Measurements from ENCODE around the gene SBF2.

Gene SBF2

DNA sequence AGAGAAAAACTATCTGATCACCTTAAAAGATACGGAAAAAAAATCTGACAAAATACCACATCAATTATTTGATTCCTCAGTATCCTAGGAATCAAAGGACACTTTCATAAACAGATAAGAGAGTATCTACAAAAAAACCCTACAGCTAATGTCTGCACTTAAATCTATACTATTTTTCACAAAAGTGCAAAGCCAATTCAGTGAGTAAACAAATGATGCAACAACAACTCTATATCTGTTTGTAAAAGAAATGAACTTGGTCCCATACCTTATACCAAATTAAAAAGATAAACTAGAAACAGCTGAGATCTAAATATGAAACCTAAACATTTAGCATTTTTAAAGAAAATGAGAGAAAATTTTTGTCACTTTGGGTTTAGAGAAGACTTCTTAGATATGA lies 366.3 kb downstream of the SBF2 start:
- TF ChIP-seq, protein P1, sequence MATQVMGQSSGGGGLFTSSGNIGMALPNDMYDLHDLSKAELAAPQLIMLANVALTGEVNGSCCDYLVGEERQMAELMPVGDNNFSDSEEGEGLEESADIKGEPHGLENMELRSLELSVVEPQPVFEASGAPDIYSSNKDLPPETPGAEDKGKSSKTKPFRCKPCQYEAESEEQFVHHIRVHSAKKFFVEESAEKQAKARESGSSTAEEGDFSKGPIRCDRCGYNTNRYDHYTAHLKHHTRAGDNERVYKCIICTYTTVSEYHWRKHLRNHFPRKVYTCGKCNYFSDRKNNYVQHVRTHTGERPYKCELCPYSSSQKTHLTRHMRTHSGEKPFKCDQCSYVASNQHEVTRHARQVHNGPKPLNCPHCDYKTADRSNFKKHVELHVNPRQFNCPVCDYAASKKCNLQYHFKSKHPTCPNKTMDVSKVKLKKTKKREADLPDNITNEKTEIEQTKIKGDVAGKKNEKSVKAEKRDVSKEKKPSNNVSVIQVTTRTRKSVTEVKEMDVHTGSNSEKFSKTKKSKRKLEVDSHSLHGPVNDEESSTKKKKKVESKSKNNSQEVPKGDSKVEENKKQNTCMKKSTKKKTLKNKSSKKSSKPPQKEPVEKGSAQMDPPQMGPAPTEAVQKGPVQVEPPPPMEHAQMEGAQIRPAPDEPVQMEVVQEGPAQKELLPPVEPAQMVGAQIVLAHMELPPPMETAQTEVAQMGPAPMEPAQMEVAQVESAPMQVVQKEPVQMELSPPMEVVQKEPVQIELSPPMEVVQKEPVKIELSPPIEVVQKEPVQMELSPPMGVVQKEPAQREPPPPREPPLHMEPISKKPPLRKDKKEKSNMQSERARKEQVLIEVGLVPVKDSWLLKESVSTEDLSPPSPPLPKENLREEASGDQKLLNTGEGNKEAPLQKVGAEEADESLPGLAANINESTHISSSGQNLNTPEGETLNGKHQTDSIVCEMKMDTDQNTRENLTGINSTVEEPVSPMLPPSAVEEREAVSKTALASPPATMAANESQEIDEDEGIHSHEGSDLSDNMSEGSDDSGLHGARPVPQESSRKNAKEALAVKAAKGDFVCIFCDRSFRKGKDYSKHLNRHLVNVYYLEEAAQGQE (IDR thresholded peaks at IDR 0.05; ENCODE audit: insufficient replicate concordance, low read depth): no peak
- TF ChIP-seq, protein P2, sequence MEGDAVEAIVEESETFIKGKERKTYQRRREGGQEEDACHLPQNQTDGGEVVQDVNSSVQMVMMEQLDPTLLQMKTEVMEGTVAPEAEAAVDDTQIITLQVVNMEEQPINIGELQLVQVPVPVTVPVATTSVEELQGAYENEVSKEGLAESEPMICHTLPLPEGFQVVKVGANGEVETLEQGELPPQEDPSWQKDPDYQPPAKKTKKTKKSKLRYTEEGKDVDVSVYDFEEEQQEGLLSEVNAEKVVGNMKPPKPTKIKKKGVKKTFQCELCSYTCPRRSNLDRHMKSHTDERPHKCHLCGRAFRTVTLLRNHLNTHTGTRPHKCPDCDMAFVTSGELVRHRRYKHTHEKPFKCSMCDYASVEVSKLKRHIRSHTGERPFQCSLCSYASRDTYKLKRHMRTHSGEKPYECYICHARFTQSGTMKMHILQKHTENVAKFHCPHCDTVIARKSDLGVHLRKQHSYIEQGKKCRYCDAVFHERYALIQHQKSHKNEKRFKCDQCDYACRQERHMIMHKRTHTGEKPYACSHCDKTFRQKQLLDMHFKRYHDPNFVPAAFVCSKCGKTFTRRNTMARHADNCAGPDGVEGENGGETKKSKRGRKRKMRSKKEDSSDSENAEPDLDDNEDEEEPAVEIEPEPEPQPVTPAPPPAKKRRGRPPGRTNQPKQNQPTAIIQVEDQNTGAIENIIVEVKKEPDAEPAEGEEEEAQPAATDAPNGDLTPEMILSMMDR (IDR thresholded peaks at IDR 0.05; ENCODE audit: insufficient read depth, low read length): no peak
- TF ChIP-seq SPI1 (IDR thresholded peaks at IDR 0.05; ENCODE audit: borderline replicate concordance, low read depth) (no peak), GABPA (IDR thresholded peaks at IDR 0.05; ENCODE audit: low read depth) (no peak), POLR2AphosphoS5 (IDR thresholded peaks at IDR 0.05; ENCODE audit: low read depth) (no peak)
- DNase-seq (ENCODE audit: low read depth in 1 of 2, low spot score in 1 of 2): no peak
- no peak overlapping the region for H3K4me3 ChIP-seq (replicated peaks; ENCODE audit: insufficient read depth, low read length)
- H3K27ac ChIP-seq (replicated peaks): no peak overlapping the region
- no peaks in the 10 kb centered on the region for H3K27me3 ChIP-seq (ENCODE audit: insufficient read depth, poor library complexity, severe bottlenecking)

DNA sequence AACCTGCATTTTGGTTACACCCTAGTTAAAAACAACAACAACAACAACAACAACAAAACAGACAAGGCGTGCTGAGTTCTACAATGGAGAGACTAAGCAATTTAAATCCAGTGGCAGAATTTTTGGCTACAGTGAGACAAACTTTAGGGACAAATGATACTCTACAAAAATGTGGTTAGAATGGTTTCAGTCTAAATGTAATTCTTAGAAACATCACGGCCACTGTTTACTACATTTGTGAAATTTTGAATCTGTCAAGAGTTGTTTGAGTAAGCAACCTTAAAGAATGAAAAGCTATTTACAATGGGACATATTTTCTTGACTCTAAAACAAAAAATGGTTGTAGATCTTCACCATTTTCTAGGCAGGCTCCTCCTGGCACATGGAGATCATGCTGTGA lies 370.7 kb downstream of the SBF2 start:
- Histone ChIP-seq H3K4me3 (replicated peaks; ENCODE audit: insufficient read depth, low read length) (no peak overlapping the region), H3K27ac (replicated peaks) (no peak overlapping the region), H3K27me3 (ENCODE audit: insufficient read depth, poor library complexity, severe bottlenecking) (no peaks in the 10 kb centered on the region)
- no peak for DNase-seq (ENCODE audit: low read depth in 1 of 2, low spot score in 1 of 2)
- TF ChIP-seq, protein P2 (IDR thresholded peaks at IDR 0.05; ENCODE audit: insufficient read depth, low read length): no peak
- TF ChIP-seq SPI1 (IDR thresholded peaks at IDR 0.05; ENCODE audit: borderline replicate concordance, low read depth): no peak
- TF ChIP-seq GABPA (IDR thresholded peaks at IDR 0.05; ENCODE audit: low read depth): no peak
- TF ChIP-seq POLR2AphosphoS5 (IDR thresholded peaks at IDR 0.05; ENCODE audit: low read depth): no peak
- TF ChIP-seq, protein P1 (IDR thresholded peaks at IDR 0.05; ENCODE audit: insufficient replicate concordance, low read depth): no peak

DNA sequence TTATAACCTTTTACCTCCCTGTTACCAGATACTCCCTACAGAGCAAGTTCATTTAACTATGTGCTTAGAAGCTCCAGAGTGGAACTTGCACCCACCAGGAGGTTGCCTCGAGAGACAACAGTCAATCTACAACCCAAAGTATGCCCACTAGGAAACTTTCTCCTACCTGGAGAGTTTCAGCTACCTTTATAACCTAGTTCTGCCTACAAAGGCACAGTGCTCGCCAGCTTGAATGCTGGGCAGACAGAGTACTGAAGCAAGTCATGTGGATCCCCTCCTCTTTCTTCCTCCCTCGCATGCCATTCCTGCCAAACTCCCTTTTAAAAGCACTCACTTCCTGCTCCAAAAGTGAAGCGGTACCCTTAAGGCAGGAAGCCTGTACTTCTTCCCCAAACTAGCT lies 371.2 kb downstream of the SBF2 start:
- Histone ChIP-seq H3K27me3 (ENCODE audit: insufficient read depth, poor library complexity, severe bottlenecking) (no peaks in the 10 kb centered on the region), H3K4me3 (replicated peaks; ENCODE audit: insufficient read depth, low read length) (no peak overlapping the region), H3K27ac (replicated peaks) (no peak overlapping the region)
- DNase-seq (ENCODE audit: low read depth in 1 of 2, low spot score in 1 of 2): no peak
- no peak for TF ChIP-seq SPI1 (IDR thresholded peaks at IDR 0.05; ENCODE audit: borderline replicate concordance, low read depth)

DNA sequence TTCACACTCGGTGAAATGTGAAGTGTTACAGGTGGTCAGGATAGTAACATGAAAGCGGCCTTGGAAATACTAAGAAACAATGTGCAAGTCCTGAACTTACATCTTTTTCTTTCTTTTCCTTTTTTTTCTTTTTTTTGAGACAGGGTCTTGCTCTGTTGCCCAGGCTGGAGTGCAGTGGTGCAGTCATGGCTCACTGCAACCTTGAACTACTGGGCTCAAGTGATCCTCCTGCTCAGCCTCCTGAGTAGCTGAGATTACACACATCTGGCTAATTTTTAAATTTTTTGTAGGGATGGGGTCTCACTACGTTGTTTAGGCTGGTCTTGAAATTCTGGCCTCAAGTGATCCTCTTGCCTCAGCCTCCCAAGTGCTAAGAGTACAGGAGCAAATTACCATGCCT lies 377.5 kb downstream of the SBF2 start:
- H3K27ac ChIP-seq (replicated peaks): no peak overlapping the region

More for the DNA sequence above, 377.5 kb downstream of the SBF2 start:
- TF ChIP-seq, protein P1 (IDR thresholded peaks at IDR 0.05; ENCODE audit: insufficient replicate concordance, low read depth): no peak
- TF ChIP-seq SPI1 (IDR thresholded peaks at IDR 0.05; ENCODE audit: borderline replicate concordance, low read depth): no peak
- TF ChIP-seq GABPA (IDR thresholded peaks at IDR 0.05; ENCODE audit: low read depth): no peak
- Histone ChIP-seq H3K27me3 (ENCODE audit: insufficient read depth, poor library complexity, severe bottlenecking) (no peaks in the 10 kb centered on the region), H3K4me3 (replicated peaks; ENCODE audit: insufficient read depth, low read length) (no peak overlapping the region)
- DNase-seq (ENCODE audit: low read depth in 1 of 2, low spot score in 1 of 2): no peak
